ENCODE measurements around the gene LRRC47.

GRCh38 chr1:3775490-3776230 is 20.6 kb downstream of the LRRC47 start:
- TF ChIP-seq CTCF (IDR thresholded peaks at IDR 0.05), result peak in 1 of 3 donors; percentile 27
- no peak for TF ChIP-seq POLR2A (IDR thresholded peaks at IDR 0.05)
